HG03097 (cell line): ENCODE data around the gene ZNF790.
"Not testable (repeated sequence)": the region's sequence is repeated elsewhere in the genome, so short reads cannot be mapped to it uniquely, and the experiment has no call there.

Source experiments
- ATAC-seq: cut with Tn5 transposase; IDR thresholded peaks from one replicate; pipeline ENCODE4 v1.9.1; 2021; ENCODE audit not compliant: unreplicated experiment, low FRiP score

Gene ZNF790

GRCh38 chr19:36837906-36838783, at the start of gene ZNF790:
Gene ZNF790 (minus strand): TSS chr19:36838387. CDS start chr19:36825619, 12,768 bp downstream.
- peak; percentile 92 for ATAC-seq

- no peak for ATAC-seq
Measured at GRCh38 chr19:36876993-36877938, 39.1 kb upstream of the ZNF790 start.

DNA sequence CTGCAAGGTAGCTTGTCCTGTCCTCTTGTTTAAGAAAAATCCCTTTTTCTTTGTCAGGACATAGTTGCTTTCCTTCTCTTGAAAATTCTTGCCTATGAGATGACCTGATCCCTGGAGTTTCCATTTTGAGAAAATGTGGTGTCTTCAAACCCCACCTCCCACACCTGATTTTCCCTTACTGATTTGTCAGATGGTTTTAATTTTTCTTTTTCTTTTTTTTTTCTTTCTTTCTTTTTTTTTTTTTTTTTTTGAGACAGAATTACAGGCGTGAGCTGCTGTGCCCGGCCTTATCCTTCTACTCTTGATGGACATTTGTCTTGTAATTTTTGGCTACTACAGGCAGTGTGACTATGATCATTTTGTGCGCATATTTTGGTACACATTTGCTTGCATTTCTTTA, 13.7 kb upstream of the ZNF790 start:
- no peak for ATAC-seq

- peak; percentile 76 for ATAC-seq
Measured at GRCh38 chr19:36850559-36851442, 12.6 kb upstream of the ZNF790 start, which contains the start of gene ZNF345. Gene ZNF345 (plus strand): TSS chr19:36850876. CDS start chr19:36876831, 25,955 bp downstream.

- ATAC-seq, result peak; percentile 75
Measured at GRCh38 chr19:36849701-36850558, 11.7 kb upstream of the ZNF790 start.

- ATAC-seq, result no peak
Measured at GRCh38 chr19:36847968-36848367, 9.8 kb upstream of the ZNF790 start.

DNA sequence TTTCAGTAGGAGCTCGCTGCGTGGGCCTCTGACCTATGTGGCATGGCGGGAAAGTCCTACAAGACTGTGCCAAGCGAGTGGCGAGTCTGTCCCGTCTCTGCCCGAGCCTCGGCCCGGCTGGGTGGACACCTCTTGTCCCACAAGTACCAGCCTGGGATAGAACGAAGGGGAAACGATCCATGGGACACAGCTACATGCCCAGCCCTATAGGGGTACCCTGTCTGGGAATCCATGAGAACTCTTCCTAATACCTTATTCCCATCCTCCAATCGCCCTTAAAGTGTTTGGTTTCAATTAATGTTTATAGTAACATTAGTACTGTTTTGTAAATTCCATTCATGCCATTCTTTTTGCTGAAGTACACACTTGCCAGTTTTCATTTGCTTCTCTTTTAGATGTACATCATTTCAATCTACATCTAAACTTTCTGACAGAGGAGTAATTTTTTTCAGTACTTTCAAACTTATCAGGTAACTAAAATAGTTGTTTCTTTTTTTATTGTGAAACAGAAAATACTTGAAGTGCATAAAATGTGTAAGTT, 667 bp upstream of the ZNF790 start:
- ATAC-seq, result peak; percentile 7

DNA sequence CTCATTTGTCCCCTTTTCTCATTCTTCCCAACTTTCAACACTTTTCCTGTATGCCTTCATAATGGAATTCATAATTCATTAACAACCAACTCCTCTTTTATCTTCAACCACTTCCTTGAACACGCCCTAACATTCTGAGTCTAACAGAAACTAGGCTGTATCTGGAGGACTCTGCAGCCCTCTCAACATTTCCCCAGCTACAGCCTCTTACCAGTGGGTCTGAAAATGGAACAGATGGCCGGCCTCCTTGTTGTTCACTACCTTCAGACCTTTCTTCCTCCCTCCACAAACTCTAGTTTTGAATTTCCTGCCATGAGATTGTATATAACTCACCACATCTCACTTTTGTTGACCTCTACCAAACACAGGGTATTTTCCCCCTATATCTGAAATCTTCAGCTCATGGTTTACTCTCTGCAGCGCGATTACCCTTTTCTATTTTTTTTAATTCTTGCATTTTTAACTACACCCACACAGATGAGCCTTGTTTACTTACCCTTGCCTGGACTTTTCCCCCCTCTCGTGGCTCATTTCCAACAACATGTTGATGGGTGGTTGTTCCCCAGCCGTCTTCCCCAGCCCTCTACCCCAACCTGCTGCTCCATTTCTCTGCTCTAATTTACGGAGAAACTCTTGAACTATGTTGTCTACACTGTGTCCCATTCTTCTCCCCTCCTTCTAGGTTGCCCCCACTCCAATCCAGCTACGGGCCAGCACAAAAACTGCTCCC, 846 bp downstream of the ZNF790 start:
- ATAC-seq, result no peak

DNA sequence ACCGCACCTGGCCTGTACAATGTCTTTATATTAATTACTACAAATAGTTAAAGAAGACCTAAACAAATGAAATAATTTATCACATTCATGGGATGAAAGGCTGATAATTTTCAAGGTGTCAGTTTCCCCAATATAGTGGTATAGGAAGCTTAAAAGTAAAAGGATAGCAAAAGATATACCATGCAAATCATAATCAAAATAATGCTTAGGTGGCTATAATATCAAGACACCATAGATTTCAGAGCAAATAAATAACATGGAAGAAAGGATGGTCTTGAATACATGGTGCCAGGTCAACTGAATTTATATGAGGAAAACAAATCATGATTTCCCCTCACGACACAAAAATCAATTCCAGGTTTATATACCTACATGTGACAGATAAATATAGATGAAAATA, 4.8 kb downstream of the ZNF790 start:
- ATAC-seq, result no peak

DNA sequence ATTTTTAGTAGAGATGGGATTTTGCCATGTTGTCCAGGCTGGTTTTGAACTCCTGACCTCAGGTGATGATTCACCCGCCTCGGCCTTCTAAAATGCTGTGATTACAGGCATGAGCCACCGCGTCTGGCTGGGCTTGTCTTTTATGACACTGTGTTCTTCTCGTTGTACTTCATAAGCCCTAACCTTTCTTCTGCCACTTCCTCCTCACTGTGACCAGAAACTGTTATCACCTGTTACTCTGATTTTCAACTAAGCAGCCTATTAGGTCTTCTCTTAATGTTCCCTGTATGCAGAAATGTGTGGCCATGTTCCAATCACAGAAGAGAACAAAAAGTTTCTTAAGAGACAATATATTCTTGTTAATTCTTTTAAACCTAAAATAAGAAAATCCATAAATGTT, 16.4 kb downstream of the ZNF790 start:
- no peak for ATAC-seq

- ATAC-seq, result no peak
Measured at GRCh38 chr19:36819130-36819630, 19.0 kb downstream of the ZNF790 start.

GRCh38 chr19:36807029-36807428, 31.2 kb downstream of the ZNF790 start:
- no peak for ATAC-seq

DNA sequence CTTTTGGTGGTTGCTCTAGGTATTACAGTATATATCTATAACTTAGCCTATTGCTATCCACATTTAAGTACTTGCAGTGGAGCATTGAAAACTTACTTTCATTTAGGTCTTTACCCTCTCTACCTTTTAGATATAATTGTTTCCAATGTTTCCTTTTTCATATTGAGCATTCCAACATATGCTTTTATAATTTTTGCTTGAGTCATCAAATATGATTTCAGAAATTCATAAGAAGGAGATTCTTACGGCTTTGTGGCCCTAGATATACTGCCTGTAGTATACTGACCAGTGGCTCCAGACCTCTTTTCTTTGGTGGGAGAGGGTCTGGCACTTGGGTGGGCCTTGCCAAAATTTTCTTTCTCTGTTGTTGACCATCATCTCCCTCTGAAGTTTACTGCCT, 32.8 kb downstream of the ZNF790 start:
- ATAC-seq, result no peak

DNA sequence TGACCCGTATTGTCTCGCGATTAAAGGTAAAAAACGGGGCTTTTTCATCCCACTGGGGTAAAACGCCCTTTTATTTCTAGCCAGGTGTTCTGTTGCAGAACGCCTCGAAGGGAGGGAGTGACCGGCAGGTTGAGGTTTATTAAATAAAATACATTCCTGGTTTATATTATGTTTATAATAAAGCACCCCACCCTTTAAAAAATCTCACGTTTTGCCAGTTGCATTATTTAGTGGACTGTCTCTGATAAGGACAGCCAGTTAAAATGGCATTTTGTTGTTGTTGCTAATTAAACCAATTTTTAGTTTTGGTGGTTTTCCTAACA, 40.4 kb downstream of the ZNF790 start:
- no peak for ATAC-seq

GRCh38 chr19:36796714-36796992, 41.5 kb downstream of the ZNF790 start:
- no peak for ATAC-seq

DNA sequence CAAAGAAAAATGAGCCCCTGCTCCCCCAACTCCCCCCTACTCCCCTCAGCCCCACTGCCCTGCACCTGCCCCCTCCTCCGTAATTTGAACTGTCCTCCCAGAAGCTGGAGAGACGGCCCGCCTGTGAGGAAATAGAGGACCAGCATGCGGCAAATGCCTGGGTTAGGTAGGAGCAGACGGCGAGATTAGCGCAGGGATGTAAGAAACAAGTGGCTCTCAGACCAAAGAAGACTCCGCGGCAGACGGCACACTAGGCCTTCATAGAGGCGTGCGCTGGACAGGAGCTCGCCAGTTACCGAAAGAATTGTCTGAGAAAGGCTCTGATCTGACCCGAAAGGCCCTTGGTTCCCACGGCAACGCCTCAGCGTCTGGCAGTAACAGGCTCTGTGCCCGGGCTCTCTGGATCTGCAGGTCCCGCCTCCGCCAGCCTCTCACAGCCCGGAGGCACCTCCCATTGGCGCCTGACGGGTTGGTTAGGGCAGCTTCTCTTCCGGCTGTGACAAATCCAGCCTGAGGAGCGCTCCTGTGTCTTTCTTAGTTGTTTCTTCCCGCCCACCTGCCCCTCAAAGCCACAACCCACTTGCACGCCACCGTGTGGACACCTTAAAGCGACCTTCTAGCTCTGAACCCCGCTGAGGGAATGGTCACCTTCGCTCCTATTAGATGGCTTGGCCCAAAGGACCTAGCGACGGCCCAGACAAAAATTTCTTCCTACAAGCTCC, 46.6 kb downstream of the ZNF790 start:
- ATAC-seq, result not testable (repeated sequence)

DNA sequence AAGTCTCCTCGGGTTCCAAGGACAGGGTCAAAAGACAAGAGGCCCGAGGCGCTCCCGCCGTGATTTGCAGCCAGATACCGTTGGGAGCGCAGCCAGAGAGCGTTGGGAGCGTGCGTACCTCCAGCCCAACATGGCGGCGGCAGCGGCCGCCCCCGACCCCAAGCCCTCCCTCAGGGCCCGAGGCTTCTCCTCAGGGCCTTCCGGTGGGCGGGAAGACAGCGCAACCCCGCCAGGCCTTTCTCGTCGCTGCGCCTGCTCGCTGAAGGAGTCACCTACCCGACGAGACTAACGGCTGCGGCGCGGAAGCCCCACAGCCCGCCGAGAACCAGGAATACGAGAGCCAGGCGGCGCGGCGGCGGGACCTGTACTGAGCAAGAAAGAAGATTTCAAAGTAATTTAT, 62.4 kb downstream of the ZNF790 start:
- no peak for ATAC-seq

GRCh38 chr19:36773223-36773579, 65.0 kb downstream of the ZNF790 start:
- peak; percentile 12 for ATAC-seq
